ENCODE data around the gene GOLGA6C.

GOLGA6C gene

GRCh38 chr15:75212200-75212858 lies 45.8 kb upstream of the GOLGA6C start:
- peaks cover 5% of the 10 kb centered on the region for H3K4me1 Mint-ChIP-seq
- H3K27ac Mint-ChIP-seq, result no peak overlapping the region
- peaks cover 9% of the 10 kb centered on the region for H3K36me3 Mint-ChIP-seq (ENCODE audit: low read depth)

GRCh38 chr15:75213212-75213767 lies 44.8 kb upstream of the GOLGA6C start:
- H3K4me3 Mint-ChIP-seq, result no peak overlapping the region
- H3K27ac Mint-ChIP-seq, result no peak overlapping the region
- H3K36me3 Mint-ChIP-seq (ENCODE audit: low read depth), result peaks cover 9% of the 10 kb centered on the region
- TF ChIP-seq CTCF (IDR thresholded peaks at IDR 0.05; ENCODE audit: unreplicated experiment in 3 of 3), result no peak
- H3K4me1 Mint-ChIP-seq, result peaks cover 8% of the 10 kb centered on the region
- H3K9me3 Mint-ChIP-seq, result no peaks in the 10 kb centered on the region
- H3K27me3 Mint-ChIP-seq (ENCODE audit: low read depth), result no peaks in the 10 kb centered on the region

More at GRCh38 chr15:75212200-75212858, 45.8 kb upstream of the GOLGA6C start:
- no peaks in the 10 kb centered on the region for H3K9me3 Mint-ChIP-seq
- no peak overlapping the region for H3K4me3 Mint-ChIP-seq
- TF ChIP-seq CTCF (IDR thresholded peaks at IDR 0.05; ENCODE audit: unreplicated experiment in 3 of 3), result no peak
- no peaks in the 10 kb centered on the region for H3K27me3 Mint-ChIP-seq (ENCODE audit: low read depth)

GRCh38 chr15:75213768-75214221 lies 44.3 kb upstream of the GOLGA6C start:
- Mint-ChIP-seq H3K27me3 (ENCODE audit: low read depth) (no peaks in the 10 kb centered on the region), H3K4me1 (peaks cover 9% of the 10 kb centered on the region), H3K36me3 (ENCODE audit: low read depth) (peaks cover 9% of the 10 kb centered on the region), H3K9me3 (no peaks in the 10 kb centered on the region), H3K4me3 (no peak overlapping the region), H3K27ac (no peak overlapping the region)
- no peak for TF ChIP-seq CTCF (IDR thresholded peaks at IDR 0.05; ENCODE audit: unreplicated experiment in 3 of 3)

GRCh38 chr15:75214293-75215096 lies 43.6 kb upstream of the GOLGA6C start:
- H3K27me3 Mint-ChIP-seq (ENCODE audit: low read depth), result no peaks in the 10 kb centered on the region
- H3K27ac Mint-ChIP-seq, result no peak overlapping the region
- no peaks in the 10 kb centered on the region for H3K9me3 Mint-ChIP-seq
- TF ChIP-seq CTCF (IDR thresholded peaks at IDR 0.05; ENCODE audit: unreplicated experiment in 3 of 3), result no peak
- peaks cover 3% of the 10 kb centered on the region for H3K36me3 Mint-ChIP-seq (ENCODE audit: low read depth)
- H3K4me3 Mint-ChIP-seq, result no peak overlapping the region
- peaks cover 3% of the 10 kb centered on the region for H3K4me1 Mint-ChIP-seq

- TF ChIP-seq CTCF (IDR thresholded peaks at IDR 0.05; ENCODE audit: unreplicated experiment in 3 of 3), result no peak
- Mint-ChIP-seq H3K36me3 (ENCODE audit: low read depth) (peaks cover 3% of the 10 kb centered on the region), H3K9me3 (no peaks in the 10 kb centered on the region), H3K27me3 (ENCODE audit: low read depth) (no peaks in the 10 kb centered on the region), H3K4me1 (peaks cover 3% of the 10 kb centered on the region), H3K27ac (no peak overlapping the region), H3K4me3 (no peak overlapping the region)
These were observed 42.8 kb upstream of the GOLGA6C start for GRCh38 chr15:75215107-75216004.
